GM18858 (cell line): ENCODE results near the gene CASP8AP2.
"Not testable (repeated sequence)": the region's sequence is repeated elsewhere in the genome, so short reads cannot be mapped to it uniquely, and the experiment has no call there.

Experiments
- ATAC-seq: cut with Tn5 transposase; IDR thresholded peaks from one replicate; pipeline ENCODE4 v1.9.1; 2021; ENCODE audit not compliant: unreplicated experiment

CASP8AP2 gene

GRCh38 chr6:89829472-89830169 lies at the start of gene CASP8AP2:
TSS of gene CASP8AP2 (plus strand) at chr6:89829880.
- peak; percentile 98 for ATAC-seq

GRCh38 chr6:89781070-89782034 lies 48.3 kb upstream of the CASP8AP2 start:
- no peak for ATAC-seq

- ATAC-seq, result no peak
Observed at GRCh38 chr6:89782222-89782621, 47.5 kb upstream of the CASP8AP2 start.

GRCh38 chr6:89783293-89783692 lies 46.4 kb upstream of the CASP8AP2 start:
- not testable (repeated sequence) for ATAC-seq

GRCh38 chr6:89784838-89785237 lies 44.8 kb upstream of the CASP8AP2 start:
- ATAC-seq, result no peak

- ATAC-seq, result no peak
Observed at GRCh38 chr6:89786970-89787369, 42.7 kb upstream of the CASP8AP2 start.

GRCh38 chr6:89787660-89788328 lies 41.9 kb upstream of the CASP8AP2 start:
- ATAC-seq, result no peak

- ATAC-seq, result no peak
Observed at GRCh38 chr6:89789980-89790379, 39.7 kb upstream of the CASP8AP2 start.

GRCh38 chr6:89790403-89790802 lies 39.3 kb upstream of the CASP8AP2 start:
- no peak for ATAC-seq

- peak; percentile 74 for ATAC-seq
Observed at GRCh38 chr6:89792881-89793280, 36.8 kb upstream of the CASP8AP2 start.

GRCh38 chr6:89793586-89793985 lies 36.1 kb upstream of the CASP8AP2 start:
- ATAC-seq, result no peak

- ATAC-seq, result no peak
Observed at GRCh38 chr6:89794324-89794723, 35.4 kb upstream of the CASP8AP2 start.

GRCh38 chr6:89797317-89797716 lies 32.4 kb upstream of the CASP8AP2 start:
- no peak for ATAC-seq

GRCh38 chr6:89799096-89799495 lies 30.6 kb upstream of the CASP8AP2 start:
- ATAC-seq, result no peak

GRCh38 chr6:89799756-89800155 lies 29.9 kb upstream of the CASP8AP2 start:
- ATAC-seq, result no peak

GRCh38 chr6:89803271-89803670 lies 26.4 kb upstream of the CASP8AP2 start:
- no peak for ATAC-seq

- no peak for ATAC-seq
Observed at GRCh38 chr6:89805814-89806371, 23.8 kb upstream of the CASP8AP2 start.

- ATAC-seq, result no peak
Observed at GRCh38 chr6:89807581-89807980, 22.1 kb upstream of the CASP8AP2 start.

- not testable (repeated sequence) for ATAC-seq
Observed at GRCh38 chr6:89813422-89813821, 16.3 kb upstream of the CASP8AP2 start.

GRCh38 chr6:89817481-89817880 lies 12.2 kb upstream of the CASP8AP2 start:
- ATAC-seq, result no peak

GRCh38 chr6:89818977-89819335 lies 10.7 kb upstream of the CASP8AP2 start:
- ATAC-seq, result peak; percentile 21
